PFSK-1 (cell line): ENCODE data around the gene AUH.

Source experiments
- FOXP2 ChIP-seq: optimal IDR thresholded peaks from 2 replicates; pipeline ENCODE3; 2011; ENCODE audit warnings: borderline replicate concordance, control low read depth, inconsistent platforms; ENCODE audit not compliant: insufficient read depth; ENCODE audit errors: extremely low read length, extremely low read depth
- POLR2AphosphoS5 ChIP-seq: IDR thresholded peaks from 2 replicates; pipeline ENCODE4 v1.6.1; 2012; ENCODE audit warnings: low read depth, mild to moderate bottlenecking, control low read depth, low read length, moderate library complexity
- REST ChIP-seq, 2 experiments: IDR thresholded peaks; 2 replicates each; pipeline versions ENCODE4 v1.6.1 to v1.8.0; 2011 to 2012; ENCODE audit warnings: low read depth in 2 of 2, low read length in 2 of 2, control low read depth in 1 of 2, inconsistent platforms in 1 of 2, mild to moderate bottlenecking in 1 of 2, moderate library complexity in 1 of 2; ENCODE audit not compliant: insufficient read depth in 1 of 2
- SIN3A ChIP-seq: IDR thresholded peaks from 2 replicates; pipeline ENCODE4 v1.6.1; 2012; ENCODE audit warnings: mild to moderate bottlenecking, low read length, moderate library complexity, borderline replicate concordance; ENCODE audit not compliant: insufficient read depth
- TAF1 ChIP-seq: IDR thresholded peaks from 2 replicates; pipeline ENCODE4 v1.6.1; 2012; ENCODE audit warnings: low read length, control low read depth, borderline replicate concordance; ENCODE audit not compliant: insufficient read depth

Gene AUH

GRCh38 chr9:91395106-91395552 is 33.4 kb upstream of the AUH start:
- TF ChIP-seq REST (IDR thresholded peaks at IDR 0.05; ENCODE audit: insufficient read depth in 1 of 2, low read depth in 2 of 2, low read length in 2 of 2) (no peak), TAF1 (no peak)

- TF ChIP-seq FOXP2: no peak
Measured at GRCh38 chr9:91393826-91394225, 32.1 kb upstream of the AUH start.

- TF ChIP-seq TAF1: no peak
- no peak for TF ChIP-seq POLR2AphosphoS5
- TF ChIP-seq SIN3A: no peak
- no peak for TF ChIP-seq FOXP2
- TF ChIP-seq REST (IDR thresholded peaks at IDR 0.05; ENCODE audit: insufficient read depth in 1 of 2, low read depth in 2 of 2, low read length in 2 of 2): no peak
Measured at GRCh38 chr9:91392435-91392834, 30.7 kb upstream of the AUH start.

- no peak for TF ChIP-seq SIN3A
- TF ChIP-seq FOXP2: no peak
- no peak for TF ChIP-seq REST (IDR thresholded peaks at IDR 0.05; ENCODE audit: insufficient read depth in 1 of 2, low read depth in 2 of 2, low read length in 2 of 2)
- TF ChIP-seq POLR2AphosphoS5: no peak
- TF ChIP-seq TAF1: no peak
Measured at GRCh38 chr9:91391818-91392217, 30.1 kb upstream of the AUH start.

- TF ChIP-seq TAF1: no peak
- TF ChIP-seq REST (IDR thresholded peaks at IDR 0.05; ENCODE audit: insufficient read depth in 1 of 2, low read depth in 2 of 2, low read length in 2 of 2): no peak
- TF ChIP-seq FOXP2: no peak
- TF ChIP-seq SIN3A: no peak
- TF ChIP-seq POLR2AphosphoS5: no peak
Measured at GRCh38 chr9:91391412-91391811, 29.7 kb upstream of the AUH start.

- no peak for TF ChIP-seq REST (IDR thresholded peaks at IDR 0.05; ENCODE audit: insufficient read depth in 1 of 2, low read depth in 2 of 2, low read length in 2 of 2)
- no peak for TF ChIP-seq TAF1
- no peak for TF ChIP-seq SIN3A
- no peak for TF ChIP-seq FOXP2
- no peak for TF ChIP-seq POLR2AphosphoS5
Measured at GRCh38 chr9:91386765-91387164, 25.0 kb upstream of the AUH start.
